RWPE1 (cell line): Measurements from ENCODE around the gene NFATC1.

Experiments
- CTCF ChIA-PET: fragments of 350-600 bp; sonication (Branson Sonifier 250); formaldehyde crosslinking; extraction: SDS; loops from one replicate; lab custom pipeline; 2021; lab: Yijun Ruan, JAX
- POLR2A ChIA-PET: fragments of 400-600 bp; formaldehyde crosslinking; extraction: SDS; loops from one replicate; lab custom pipeline; 2020; ENCODE audit warnings: antibody characterized with exemption; ENCODE audit not compliant: low non-redundant PET; lab: Yijun Ruan, JAX
- DNase-seq: peaks from one replicate; pipeline ENCODE4 v3.0.0; 2012; ENCODE audit warnings: low spot score
- H3K27ac ChIP-seq: fragments of 450-650 bp; 2 replicates; pipeline ENCODE4 v1.5.1; 2017
- CTCF ChIP-seq: fragments of 450-650 bp; conservative IDR thresholded peaks from 2 replicates; pipeline ENCODE4 v1.5.1; 2017; ENCODE audit warnings: low read depth, mild to moderate bottlenecking

Gene NFATC1

GRCh38 chr18:79538635-79539034, 142.9 kb downstream of the NFATC1 start:
- DNase-seq, result no peak
- ChIA-PET POLR2A (no interaction called here), CTCF (interaction anchor here (0.6 kb wide), 1 partner anchor 29 kb away, joined by 6 read pairs; no protein-coding TSS in a partner anchor)
- H3K27ac ChIP-seq, result no peak overlapping the region
- TF ChIP-seq CTCF, result no peak

GRCh38 chr18:79540161-79540903, 144.6 kb downstream of the NFATC1 start:
- ChIA-PET POLR2A (no interaction called here), CTCF (interaction anchor here (0.6 to 1.6 kb wide), 2 partner anchors 160 to 1627 kb away, joined by 3 read pairs; no protein-coding TSS in a partner anchor)
- no peak overlapping the region for H3K27ac ChIP-seq
- DNase-seq, result no peak
- no peak for TF ChIP-seq CTCF

GRCh38 chr18:79540904-79541282, 145.2 kb downstream of the NFATC1 start:
- POLR2A ChIA-PET, result no interaction called here
- CTCF ChIA-PET, result no interaction called here
- DNase-seq, result no peak
- no peak for TF ChIP-seq CTCF
- no peak overlapping the region for H3K27ac ChIP-seq

- TF ChIP-seq CTCF, result no peak
- ChIA-PET POLR2A (no interaction called here), CTCF (no interaction called here)
- H3K27ac ChIP-seq, result no peak overlapping the region
- no peak for DNase-seq
These were observed 146.5 kb downstream of the NFATC1 start for GRCh38 chr18:79542213-79542612.

- CTCF ChIA-PET, result no interaction called here
- no peak for TF ChIP-seq CTCF
- no peak overlapping the region for H3K27ac ChIP-seq
- no peak for DNase-seq
- POLR2A ChIA-PET, result no interaction called here
These were observed 147.4 kb downstream of the NFATC1 start for GRCh38 chr18:79542876-79543750.

- CTCF ChIA-PET, result no interaction called here
- no peak for DNase-seq
- no peak for TF ChIP-seq CTCF
- POLR2A ChIA-PET, result no interaction called here
- H3K27ac ChIP-seq, result no peak overlapping the region
These were observed 148.2 kb downstream of the NFATC1 start for GRCh38 chr18:79543861-79544385.
